Measurements from ENCODE around the gene ARHGAP44.

ARHGAP44 gene

DNA sequence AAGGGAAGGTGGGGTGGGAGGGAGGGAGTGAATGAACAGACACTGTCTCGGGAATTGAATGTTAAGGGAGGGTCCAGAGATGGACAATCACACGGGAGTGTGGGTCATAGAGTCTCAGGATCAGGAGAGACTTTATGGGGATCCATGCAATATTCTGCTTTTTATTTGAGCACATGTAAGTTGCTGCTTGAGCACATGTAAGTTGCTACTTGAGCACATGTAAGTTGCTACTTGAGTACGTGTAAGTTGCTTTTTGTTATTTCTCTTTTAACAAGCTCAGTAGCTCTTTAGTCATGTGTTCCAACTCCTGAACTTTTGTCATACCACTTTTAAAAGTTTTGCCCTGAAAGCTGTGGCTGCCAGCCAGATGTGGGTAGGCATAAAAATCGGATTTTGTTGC lies 110.3 kb downstream of the ARHGAP44 start:
- no peak for DNase-seq (ENCODE audit: low spot score)

DNA sequence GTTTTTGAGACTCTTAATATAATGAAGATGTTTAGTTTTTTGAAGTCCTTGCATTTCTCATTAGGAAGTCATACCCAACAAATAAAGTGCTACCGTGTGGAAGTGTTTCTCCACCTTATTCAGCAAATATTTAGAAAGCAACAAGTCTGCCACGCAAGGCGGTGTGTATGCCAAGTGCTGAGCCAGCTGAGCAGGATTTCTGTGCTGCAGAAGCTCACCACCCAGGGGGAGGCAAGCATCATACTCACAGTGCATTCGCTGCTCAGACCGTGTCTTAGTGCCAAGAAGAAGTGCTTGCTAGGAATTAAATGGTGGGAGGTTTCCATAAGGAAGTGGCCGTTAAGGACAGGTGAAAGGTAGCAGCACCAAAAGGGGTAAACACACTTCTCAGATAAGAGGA lies 111.2 kb downstream of the ARHGAP44 start:
- DNase-seq (ENCODE audit: low spot score): no peak

DNA sequence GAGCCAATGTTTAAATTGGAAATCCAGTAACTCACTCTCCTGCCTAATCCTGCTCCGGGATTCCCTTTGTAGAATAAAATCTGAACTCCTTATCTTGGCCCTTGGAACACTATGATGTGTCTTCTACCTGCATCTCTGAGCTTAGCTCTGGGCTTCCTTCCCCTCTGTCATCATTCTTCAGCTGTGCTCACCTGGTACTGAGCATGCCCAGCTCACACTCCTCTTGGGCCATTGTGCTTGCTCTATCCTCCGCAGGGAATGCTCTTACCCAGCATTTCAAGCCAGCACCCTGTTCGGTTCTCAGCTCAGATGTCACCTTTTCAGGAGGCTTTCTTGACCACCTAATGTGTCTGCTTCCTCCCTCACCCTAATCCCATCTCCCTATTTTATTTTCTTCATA lies 112.7 kb downstream of the ARHGAP44 start:
- DNase-seq (ENCODE audit: low spot score): no peak

DNA sequence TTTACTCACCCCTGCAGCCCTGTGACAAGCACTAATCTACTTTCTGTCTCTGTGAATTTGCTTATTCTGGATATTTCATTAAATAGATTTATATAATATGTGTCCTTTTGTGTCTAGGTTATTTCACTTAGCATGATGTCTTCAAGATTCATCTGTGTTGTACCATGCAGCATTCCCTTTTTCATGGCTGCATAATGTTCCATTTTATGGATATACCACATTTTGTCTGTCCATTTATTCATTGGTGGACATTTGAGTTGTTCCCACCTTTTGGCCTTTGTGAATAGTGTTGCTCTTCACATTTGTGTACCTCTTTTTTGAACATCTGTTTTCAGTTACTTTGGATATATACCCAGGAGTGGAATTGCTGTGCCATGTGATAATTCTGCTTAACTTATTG lies 118.2 kb downstream of the ARHGAP44 start:
- DNase-seq (ENCODE audit: low spot score): no peak

DNA sequence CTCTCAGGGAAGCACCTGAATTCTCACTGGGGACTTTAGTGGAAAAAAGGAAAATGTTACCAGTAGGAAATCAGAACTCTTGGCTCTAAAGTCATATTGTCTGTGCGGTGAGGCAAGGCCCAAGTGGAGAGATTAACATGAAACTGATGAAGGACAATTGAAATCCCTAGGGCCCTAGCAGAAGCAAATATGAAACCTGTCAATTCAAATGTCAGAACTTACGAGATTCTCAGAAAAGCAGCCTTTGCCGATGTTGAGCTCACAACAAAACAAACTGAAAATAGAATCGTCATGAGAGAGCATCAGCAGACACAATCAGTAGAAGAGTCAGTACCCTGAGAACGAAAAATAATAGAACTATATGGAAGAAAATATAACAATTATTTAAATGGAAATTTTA lies 119.7 kb downstream of the ARHGAP44 start:
- DNase-seq (ENCODE audit: low spot score): no peak

DNA sequence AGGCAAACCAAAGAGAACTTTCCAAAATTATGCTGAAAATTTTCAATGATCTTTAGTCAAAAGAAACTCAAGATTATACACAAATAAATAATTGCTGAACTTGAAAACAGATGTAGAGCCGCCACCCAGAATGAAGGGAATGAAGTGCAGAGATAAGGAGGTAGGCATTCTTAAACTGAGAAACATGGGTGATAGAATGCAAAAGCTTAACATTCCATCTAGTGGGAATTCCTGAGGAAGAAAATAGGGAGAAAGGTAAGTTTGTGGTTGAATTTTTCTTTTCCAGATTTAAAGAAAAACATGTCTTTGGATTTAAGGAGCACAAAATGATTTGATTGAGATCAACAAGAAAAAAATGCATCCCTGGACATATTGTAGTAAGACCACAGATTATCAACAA lies 120.2 kb downstream of the ARHGAP44 start:
- DNase-seq (ENCODE audit: low spot score): no peak

DNA sequence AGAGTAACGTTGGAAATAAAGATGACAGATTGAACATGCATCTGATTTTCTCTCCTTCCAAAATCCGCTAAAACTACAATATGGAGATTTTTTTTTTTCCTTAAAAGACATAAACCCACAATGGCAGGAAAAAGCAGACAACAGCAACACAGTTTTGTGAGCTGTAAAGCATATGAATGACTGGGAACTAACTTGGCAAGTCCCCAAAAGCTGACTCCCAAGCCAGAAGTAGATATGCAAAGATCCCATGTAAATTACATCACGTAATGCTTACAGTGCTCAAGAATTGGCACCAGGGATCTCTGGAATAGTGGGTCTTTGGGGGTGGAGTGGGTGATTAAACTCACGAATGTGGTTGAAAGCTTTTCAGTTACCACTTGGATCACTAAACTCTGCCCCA lies 121.9 kb downstream of the ARHGAP44 start:
- no peak for DNase-seq (ENCODE audit: low spot score)

DNA sequence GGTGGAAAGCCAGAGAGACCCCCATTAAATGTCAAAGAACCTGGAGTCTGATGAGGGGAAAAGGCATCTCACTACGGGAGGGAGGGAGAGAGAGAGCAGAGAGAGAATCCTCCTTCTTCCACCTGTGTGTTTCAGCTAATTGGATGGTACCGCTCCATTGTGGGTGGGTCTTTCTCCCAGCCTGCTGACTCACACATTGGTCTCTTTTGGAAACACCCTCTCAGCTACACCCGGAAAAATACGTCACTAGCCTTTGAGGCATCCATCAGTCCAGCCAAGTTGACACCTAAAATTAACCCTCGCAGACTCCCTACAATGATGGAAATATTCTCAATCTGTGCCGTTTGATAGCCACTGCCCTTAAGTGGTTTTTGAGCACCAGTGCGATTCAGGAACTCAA lies 128.1 kb downstream of the ARHGAP44 start:
- DNase-seq (ENCODE audit: low spot score): no peak

DNA sequence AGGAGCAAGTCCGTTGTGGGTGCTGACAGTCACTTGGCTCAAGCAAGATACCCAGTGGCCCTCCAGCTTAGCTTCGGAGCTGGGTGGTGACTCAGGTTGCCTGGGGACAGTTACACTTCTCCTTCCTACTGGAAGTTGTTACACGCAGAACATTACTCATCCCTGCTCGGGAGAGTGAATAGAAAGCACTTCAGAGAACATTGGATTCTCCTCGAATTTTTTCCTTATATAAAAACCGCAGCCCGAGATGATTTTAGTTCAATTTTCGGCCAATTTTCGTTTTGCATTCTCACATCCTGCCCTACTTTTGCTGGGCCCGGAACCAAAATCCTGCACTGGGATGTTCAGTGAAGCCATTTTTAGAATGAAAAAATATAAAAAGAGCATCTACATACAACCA lies 128.8 kb downstream of the ARHGAP44 start:
- no peak for DNase-seq (ENCODE audit: low spot score)

DNA sequence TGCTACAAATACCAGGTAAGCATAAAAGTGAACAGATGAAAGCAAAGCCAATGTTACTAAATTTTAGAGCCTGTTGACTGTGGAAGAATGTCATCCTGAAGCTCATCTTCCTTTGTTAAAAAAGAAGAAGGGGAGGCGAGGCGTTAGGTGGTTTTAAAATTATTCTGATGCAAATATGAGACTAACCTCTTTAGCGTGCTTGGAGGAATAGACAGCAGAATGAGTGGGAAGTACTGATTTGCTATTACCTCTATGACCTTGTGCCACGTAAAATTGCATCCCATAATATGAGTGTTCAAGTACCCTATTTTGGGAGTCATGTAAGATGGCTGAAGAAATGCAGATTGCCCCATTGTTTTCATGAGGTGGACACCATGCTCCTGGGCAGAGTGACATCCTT lies 132.8 kb downstream of the ARHGAP44 start:
- DNase-seq (ENCODE audit: low spot score): no peak

DNA sequence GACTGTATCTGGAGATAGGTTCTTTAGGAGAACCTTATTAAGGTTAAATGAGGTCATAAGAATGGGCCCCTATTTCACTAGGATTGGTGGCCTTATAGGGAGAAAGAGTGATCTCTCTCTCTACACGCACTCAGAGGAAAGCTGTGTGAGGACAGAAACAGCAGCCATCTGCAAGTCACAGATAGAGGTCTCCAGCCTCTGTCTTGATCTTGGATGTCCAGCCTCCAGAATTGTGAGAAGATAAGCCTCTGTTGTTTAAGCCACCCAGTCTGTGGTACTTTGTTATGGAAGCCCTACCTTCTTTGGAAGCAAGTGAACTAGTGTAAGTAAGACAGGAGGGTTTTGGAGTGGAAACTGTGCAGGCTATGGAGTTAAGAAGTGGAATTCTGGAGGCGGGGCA lies 135.3 kb downstream of the ARHGAP44 start:
- DNase-seq (ENCODE audit: low spot score): no peak

DNA sequence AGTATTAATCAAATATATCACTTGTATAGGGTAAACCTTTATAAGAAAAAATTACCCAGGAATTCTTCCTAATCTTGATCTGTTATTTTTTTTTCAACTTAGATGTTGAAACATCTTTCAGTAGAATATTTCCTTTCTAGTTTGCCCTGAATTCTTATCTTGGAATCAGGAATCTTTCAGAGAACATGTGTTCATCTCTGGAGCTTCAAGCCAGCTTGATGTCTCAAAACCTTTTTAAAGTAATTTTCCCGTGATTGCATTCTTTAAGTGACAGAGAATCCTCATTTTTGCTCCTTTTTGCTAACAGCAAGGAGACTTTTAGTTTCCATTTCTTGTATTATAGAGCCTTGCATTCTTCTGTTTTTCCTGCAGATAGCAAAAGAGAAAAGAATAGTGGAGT lies 137.7 kb downstream of the ARHGAP44 start:
- no peak for DNase-seq (ENCODE audit: low spot score)

DNA sequence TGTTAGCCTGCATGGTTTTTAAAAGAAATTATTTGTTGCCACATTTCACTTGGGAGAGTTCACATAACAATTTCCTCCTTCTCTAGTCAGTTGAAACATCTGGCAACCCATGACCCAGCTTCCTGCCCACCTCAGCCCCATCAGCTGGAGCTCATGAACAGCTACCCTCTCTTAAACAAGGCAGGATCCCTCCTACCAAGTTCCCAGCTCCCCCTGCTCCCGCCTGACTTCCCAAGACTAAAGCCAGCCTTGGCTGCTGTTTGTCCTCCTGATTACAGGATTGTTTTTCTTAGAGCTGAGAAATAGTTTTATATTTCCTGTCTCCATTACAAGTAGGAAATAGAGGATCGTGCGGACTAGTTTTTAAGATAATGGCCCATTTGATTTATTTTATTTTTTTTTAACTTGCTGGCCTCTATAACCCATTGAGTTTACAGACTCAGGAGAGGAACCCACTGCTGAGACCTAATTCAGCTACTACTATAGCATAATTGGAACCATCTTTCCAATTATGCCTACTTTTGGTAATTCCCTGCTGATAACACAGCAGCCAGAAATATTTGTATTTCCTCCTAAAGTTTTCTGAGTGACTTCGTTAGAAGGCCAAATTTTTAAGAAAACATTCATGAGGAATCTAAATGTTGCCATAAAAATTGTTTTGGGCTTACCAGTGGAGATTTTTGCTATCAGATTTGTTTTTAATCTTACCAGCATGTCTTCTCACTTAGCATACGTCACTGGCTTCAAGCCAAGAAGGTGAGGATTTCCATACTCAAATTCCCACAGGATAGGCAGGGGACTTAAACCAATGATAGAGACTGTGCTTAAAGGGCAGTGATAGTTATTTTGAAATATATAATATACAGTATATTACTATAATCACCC lies 138.5 kb downstream of the ARHGAP44 start:
- DNase-seq (ENCODE audit: low spot score): peak; percentile 4

DNA sequence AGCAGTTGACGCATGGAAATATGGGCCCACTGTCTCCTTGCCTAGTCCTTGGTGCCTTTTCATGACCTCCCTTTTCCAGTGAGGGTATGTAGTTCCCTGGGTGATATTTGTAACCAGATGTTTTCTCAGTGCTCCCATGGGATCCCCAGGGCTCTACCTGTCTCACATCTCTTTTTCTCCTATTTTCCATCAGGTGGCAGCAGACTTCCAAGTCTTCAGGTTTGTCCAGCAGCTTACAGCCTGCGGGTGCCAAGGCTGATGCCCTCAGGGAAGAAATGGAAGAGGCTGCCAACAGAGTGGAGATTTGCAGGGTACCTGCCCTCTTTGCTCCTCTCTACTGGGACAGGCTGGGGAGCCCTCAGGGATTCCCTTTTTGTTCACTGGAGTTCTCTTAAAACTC lies 139.4 kb downstream of the ARHGAP44 start:
- DNase-seq (ENCODE audit: low spot score): no peak

DNA sequence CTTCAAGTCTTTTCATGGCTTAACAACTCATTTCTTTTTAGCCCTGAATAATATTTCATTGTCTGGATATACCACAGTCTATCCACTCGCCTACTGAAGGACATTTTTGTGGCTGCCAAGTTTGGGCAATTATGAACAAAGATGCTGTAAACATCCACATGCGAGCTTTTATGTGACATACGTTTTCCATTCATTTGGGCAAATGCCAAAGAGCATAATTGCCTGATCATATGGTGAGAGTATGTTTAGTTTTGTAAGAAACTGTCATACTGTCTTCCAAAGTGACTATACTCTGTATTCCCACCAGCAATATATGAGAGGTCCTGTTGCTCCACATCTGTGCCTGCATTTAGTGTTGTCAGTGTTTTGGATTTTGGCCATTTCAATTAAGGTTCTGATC lies 147.2 kb downstream of the ARHGAP44 start:
- no peak for DNase-seq (ENCODE audit: low spot score)

DNA sequence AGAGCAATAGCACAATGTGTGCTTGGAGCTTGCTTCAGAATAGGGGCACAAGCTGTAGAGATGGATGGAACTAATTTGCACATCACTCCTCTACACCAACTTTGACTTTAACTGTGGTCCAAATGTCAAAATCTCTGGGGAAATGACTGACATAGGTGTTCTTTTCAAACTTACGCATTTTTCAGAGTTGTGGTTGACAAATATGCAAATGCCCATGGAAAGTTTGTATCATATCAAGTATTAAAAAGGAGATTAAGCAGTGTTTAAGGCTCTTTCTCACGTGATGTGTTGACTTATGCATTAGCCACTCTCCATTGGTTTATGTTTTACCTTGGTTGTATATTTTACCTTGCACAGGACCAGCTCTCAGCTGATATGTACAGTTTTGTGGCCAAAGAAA lies 151.4 kb downstream of the ARHGAP44 start:
- DNase-seq (ENCODE audit: low spot score): no peak

DNA sequence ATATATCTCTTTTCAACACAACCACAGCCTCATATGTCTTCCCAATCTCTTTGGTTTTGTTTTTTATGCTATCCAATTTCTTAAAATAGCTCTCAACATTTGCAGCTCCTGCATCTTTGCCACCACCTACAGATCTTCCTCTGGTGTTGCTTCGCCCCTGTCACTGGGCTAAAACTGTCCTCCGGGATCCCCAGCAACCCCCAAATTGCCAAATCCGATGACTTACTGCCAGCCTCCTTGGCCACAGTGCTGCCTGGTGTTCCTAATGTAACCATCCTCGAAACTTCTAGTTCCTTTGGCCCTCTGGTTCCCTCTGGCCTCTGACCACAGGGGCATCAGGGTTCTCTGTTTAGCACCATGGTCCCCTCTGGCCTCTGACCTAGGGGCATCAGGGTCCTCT lies 157.7 kb downstream of the ARHGAP44 start:
- no peak for DNase-seq (ENCODE audit: low spot score)

DNA sequence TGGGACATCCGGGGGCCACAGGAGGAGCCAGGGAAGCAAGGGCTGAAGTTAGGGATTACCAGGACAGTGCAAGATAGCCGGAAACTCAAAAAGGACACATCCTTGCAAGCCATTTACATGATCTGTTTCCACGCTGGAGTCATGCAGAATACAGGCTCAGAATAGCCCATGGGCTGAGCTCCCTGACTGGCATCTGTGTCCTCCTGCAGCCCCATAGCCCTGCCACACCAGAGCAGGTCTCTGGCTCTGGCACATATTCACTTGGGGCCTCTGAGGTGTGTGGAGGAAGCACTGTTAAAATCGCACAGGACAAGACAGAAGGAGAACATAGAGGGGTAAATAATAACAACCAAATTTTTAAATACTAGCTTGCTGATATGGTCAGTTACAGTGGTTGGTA lies 162.7 kb downstream of the ARHGAP44 start:
- no peak for DNase-seq (ENCODE audit: low spot score)

DNA sequence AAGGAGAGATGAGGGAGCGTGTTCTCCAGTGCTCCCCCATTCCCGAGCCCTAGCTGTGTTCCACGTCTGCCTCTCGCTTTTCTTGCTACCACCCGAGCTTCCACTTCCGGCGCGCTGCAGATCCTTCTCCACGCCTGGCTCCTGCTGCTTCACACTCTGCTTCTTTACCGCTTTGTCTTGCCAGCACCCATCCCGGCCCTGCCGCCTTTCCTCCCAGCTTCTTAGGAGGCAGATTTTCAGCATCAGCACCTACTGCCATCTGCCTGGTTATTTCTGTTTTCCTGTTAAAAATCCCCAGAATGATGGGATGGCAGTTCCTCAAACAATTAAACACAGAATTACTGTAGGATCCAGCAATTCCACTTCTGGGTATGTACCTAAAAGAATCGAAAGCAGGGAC lies 163.9 kb downstream of the ARHGAP44 start:
- no peak for DNase-seq (ENCODE audit: low spot score)

DNA sequence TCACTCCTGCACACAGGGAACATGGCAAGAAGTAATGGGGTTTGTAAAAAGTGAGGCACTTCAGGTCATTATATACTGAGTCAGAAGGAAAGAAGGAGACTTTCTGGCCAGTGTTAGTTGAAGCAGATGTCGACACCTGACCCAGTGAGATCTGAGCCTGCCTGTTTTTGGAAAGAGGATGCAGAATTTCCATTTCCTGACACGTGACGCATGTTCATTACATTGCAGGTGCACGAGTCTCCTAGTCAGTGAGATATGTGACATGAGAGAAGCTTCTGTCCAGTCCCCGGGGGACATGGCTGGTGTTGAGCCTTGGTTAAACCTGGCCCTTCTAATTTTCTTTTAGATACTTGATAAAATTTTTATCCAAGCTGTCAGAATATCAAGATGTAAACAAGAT lies 166.2 kb downstream of the ARHGAP44 start:
- DNase-seq (ENCODE audit: low spot score): no peak

DNA sequence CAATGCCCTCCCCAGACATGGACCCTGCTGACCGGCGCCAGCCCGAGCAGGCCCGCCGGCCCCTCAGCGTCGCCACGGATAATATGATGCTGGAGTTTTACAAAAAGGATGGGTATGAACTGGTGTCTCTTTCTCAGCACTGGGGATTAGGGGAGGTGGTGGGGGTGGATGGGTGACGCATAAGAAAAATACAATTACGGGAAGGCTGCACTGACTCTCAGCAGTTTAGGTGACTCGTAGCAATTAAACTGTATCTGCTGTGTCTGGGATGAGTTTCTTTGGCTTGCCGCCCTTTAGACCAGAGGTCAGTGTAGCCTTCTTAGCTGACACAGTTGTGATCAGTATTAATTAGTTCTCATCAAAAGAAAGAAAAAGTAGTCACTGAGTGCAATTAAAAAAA lies 169.5 kb downstream of the ARHGAP44 start:
- DNase-seq (ENCODE audit: low spot score): no peak

DNA sequence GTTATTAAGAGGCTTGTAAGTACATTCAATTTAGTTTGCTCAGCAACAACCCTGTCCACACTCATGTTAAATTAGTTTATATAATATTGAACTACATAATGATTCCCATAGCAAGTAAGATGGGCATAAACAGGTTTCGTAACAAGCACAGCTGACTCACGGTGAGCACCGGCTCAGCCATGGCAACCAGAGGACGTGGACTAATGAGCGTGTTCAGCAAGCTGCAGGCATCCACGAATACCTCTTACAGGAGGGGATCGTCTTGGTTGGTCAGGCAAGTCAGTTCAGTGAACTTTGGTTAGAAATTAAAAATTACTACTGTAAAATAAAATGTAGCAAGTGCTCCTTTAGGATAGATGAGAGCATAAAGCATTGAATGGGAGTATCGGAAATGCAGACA lies 170.1 kb downstream of the ARHGAP44 start:
- no peak for DNase-seq (ENCODE audit: low spot score)

DNA sequence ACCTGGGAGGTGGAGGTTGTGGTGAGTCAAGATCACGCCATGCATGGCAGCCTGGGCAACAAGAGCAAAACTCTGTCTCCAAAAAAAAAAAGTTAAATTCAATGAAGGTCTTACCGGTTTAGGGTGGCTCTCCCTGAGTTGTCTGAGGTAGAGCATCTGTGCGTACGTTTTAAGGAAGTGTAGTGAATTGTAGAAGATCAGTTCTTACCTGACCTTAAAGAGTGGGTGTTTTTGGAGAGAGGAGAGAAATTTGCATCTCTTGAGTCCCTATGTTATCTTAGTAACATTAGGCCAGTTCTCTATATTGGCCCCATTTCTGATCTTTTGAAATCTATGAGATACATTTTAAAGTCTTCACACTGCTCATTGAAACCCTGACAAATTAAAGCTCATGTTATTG lies 172.4 kb downstream of the ARHGAP44 start:
- no peak for DNase-seq (ENCODE audit: low spot score)

DNA sequence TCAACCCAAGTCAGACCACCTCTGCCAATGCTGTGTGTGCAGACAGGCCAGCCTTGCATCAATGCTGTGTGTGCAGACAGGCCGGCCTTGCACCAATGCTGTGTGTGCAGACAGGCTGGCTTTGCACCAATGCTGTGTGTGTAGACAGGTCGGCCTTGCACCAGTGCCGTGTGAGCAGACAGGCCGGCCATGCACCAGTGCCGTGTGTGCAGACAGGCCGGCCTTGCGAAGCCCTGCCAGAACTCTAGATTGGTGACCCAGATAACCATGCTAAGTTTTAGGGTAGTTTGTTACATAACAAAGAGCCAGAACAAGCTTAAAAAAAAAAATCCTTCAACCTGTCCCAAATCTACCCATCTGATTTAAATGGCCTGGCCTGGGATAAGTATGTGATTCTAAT lies 174.2 kb downstream of the ARHGAP44 start:
- no peak for DNase-seq (ENCODE audit: low spot score)

Data from kidney capillary endothelial cell (primary cell).